HepG2 (cell line): ENCODE data around the gene INPP5E. TPM values are rescaled to one million over a fixed set of nuclear protein-coding genes. Genes with fewer than 3 reads are reported as not detected.

Source experiments
- CBFB ChIP-seq: sonication (generic); formaldehyde crosslinking; IDR thresholded peaks from 2 replicates; pipeline ENCODE4 v1.4.0; 2020; ENCODE audit warnings: missing genetic modification reagents
- KDM5B ChIP-seq: sonication (generic); formaldehyde crosslinking; IDR thresholded peaks from 2 replicates; pipeline ENCODE4 v1.4.0; 2020; ENCODE audit warnings: missing genetic modification reagents, mild to moderate bottlenecking, borderline replicate concordance
- SMC3 ChIP-seq: IDR thresholded peaks from 2 replicates; pipeline ENCODE4 v1.6.1; 2011; ENCODE audit warnings: low read length, improper control_type of control experiment
- SP2 ChIP-seq: sonication (generic); formaldehyde crosslinking; IDR thresholded peaks from 2 replicates; pipeline ENCODE4 v1.5.1; 2020; ENCODE audit warnings: mild to moderate bottlenecking, missing genetic modification reagents
- ZNF20 ChIP-seq: sonication (generic); formaldehyde crosslinking; IDR thresholded peaks from 2 replicates; pipeline ENCODE4 v1.4.0; 2020; ENCODE audit warnings: mild to moderate bottlenecking, moderate library complexity, missing genetic modification reagents
- ZNF432 ChIP-seq: sonication (generic); formaldehyde crosslinking; IDR thresholded peaks from 2 replicates; pipeline ENCODE4 v1.5.0; 2020; ENCODE audit warnings: missing genetic modification reagents, mild to moderate bottlenecking, borderline replicate concordance
- ZNF510 ChIP-seq: sonication (generic); formaldehyde crosslinking; IDR thresholded peaks from 2 replicates; pipeline ENCODE4 v1.4.0; 2020; ENCODE audit warnings: low read depth, mild to moderate bottlenecking, missing genetic modification reagents
- ZNF672 ChIP-seq: sonication (generic); formaldehyde crosslinking; IDR thresholded peaks from 2 replicates; pipeline ENCODE4 v1.8.1; 2022; ENCODE audit warnings: missing genetic modification reagents
- ZSCAN12 ChIP-seq: sonication (generic); formaldehyde crosslinking; IDR thresholded peaks from 2 replicates; pipeline ENCODE4 v1.9.0; 2021; ENCODE audit warnings: mild to moderate bottlenecking, missing genetic modification reagents
- polyA plus RNA-seq, 8 experiments: library from polyadenylated mRNA; depleted of rRNA in 3 of 8; stranded (reverse) in 7 of 8; unstranded in 1 of 8; fragments of >200 nt; fragmentation: Illumina TruSeq in 4 of 8; extraction: Trizol in 4 of 8; gene quantifications; 2 replicates each; pipeline versions ENCODE4 v1.2.1 to v1.2.3, GENCODE V29; 2011 to 2016; ENCODE audit warnings: low read depth in 4 of 8, missing spikeins in 1 of 8, mixed read lengths in 1 of 8; ENCODE audit not compliant: insufficient read depth in 1 of 8
- total RNA-seq, 5 experiments: library from RNA; depleted of rRNA; stranded (reverse); fragments of >200 nt; fragmentation: Illumina TruSeq; extraction: Trizol; gene quantifications; 2 replicates each; pipeline ENCODE4 v1.2.3, GENCODE V29; 2016; ENCODE audit warnings: low read depth in 1 of 5
- TF ChIP-seq, protein P1 (sequence below): sonication (generic); formaldehyde crosslinking; IDR thresholded peaks from 2 replicates; pipeline ENCODE4 v1.9.0; 2021; ENCODE audit warnings: missing genetic modification reagents, borderline replicate concordance
- TF ChIP-seq, protein P2 (sequence below): sonication (generic); formaldehyde crosslinking; IDR thresholded peaks from 2 replicates; pipeline ENCODE4 v1.4.0; 2020; ENCODE audit warnings: missing genetic modification reagents
- TF ChIP-seq, protein P3 (sequence below): sonication (generic); formaldehyde crosslinking; IDR thresholded peaks from 2 replicates; pipeline ENCODE4 v1.4.0; 2020; ENCODE audit warnings: missing genetic modification reagents
- TF ChIP-seq, protein P4 (sequence below): sonication (generic); formaldehyde crosslinking; IDR thresholded peaks from 2 replicates; pipeline ENCODE4 v1.5.0; 2020; ENCODE audit warnings: missing genetic modification reagents
- TF ChIP-seq, protein P5 (sequence below): sonication (generic); formaldehyde crosslinking; conservative IDR thresholded peaks from 2 replicates; pipeline ENCODE4 v1.8.0; 2022; ENCODE audit warnings: missing genetic modification reagents
- TF ChIP-seq, protein P6 (sequence below): sonication (generic); formaldehyde crosslinking; IDR thresholded peaks from 2 replicates; pipeline ENCODE4 v1.5.0; 2020; ENCODE audit warnings: missing genetic modification reagents
- TF ChIP-seq, protein P7 (sequence below): sonication (generic); formaldehyde crosslinking; IDR thresholded peaks from 2 replicates; pipeline ENCODE4 v1.4.0; 2020; ENCODE audit warnings: missing genetic modification reagents, borderline replicate concordance

Gene INPP5E
- total and polyA plus RNA-seq, 2 of the 13 experiments (the other 11 are each of a cell fraction or from before 2014, with no cell fraction given) = 5.5 TPM

DNA sequence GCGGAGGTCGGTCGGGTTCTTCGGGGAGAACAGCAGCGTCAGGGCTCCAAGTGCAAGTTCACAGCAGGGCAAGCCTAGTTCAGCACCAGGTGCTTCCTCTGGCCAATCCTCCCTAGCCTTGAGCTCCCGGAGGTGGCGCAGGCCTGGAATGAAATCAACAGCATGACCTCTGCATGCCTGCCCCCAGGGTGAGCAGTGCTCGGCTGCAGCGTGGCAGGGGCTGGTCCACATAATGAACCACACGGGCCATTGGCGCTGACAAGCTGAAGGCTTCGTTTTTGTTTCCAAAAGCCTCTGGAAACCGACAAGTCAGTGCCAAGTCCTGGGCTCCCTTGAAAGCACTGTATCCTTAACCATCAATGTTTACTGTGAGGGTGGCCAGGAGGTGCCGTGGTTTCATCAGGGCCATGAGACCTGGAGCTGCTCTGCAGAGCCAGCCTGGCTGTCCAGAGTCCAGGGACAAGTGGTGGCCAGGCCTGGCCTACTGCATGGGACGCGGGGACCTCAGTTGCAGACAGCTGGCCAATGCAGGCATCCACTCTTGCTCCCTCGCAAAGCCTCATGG, 2.1 kb upstream of the INPP5E start (continued):
- TF ChIP-seq, protein P1, sequence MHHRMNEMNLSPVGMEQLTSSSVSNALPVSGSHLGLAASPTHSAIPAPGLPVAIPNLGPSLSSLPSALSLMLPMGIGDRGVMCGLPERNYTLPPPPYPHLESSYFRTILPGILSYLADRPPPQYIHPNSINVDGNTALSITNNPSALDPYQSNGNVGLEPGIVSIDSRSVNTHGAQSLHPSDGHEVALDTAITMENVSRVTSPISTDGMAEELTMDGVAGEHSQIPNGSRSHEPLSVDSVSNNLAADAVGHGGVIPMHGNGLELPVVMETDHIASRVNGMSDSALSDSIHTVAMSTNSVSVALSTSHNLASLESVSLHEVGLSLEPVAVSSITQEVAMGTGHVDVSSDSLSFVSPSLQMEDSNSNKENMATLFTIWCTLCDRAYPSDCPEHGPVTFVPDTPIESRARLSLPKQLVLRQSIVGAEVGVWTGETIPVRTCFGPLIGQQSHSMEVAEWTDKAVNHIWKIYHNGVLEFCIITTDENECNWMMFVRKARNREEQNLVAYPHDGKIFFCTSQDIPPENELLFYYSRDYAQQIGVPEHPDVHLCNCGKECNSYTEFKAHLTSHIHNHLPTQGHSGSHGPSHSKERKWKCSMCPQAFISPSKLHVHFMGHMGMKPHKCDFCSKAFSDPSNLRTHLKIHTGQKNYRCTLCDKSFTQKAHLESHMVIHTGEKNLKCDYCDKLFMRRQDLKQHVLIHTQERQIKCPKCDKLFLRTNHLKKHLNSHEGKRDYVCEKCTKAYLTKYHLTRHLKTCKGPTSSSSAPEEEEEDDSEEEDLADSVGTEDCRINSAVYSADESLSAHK (CRISPR knock-in tag) = no peak
- no peak for TF ChIP-seq ZSCAN12 (CRISPR knock-in tag)
- TF ChIP-seq SP2 (CRISPR knock-in tag) = no peak
- TF ChIP-seq, protein P2, sequence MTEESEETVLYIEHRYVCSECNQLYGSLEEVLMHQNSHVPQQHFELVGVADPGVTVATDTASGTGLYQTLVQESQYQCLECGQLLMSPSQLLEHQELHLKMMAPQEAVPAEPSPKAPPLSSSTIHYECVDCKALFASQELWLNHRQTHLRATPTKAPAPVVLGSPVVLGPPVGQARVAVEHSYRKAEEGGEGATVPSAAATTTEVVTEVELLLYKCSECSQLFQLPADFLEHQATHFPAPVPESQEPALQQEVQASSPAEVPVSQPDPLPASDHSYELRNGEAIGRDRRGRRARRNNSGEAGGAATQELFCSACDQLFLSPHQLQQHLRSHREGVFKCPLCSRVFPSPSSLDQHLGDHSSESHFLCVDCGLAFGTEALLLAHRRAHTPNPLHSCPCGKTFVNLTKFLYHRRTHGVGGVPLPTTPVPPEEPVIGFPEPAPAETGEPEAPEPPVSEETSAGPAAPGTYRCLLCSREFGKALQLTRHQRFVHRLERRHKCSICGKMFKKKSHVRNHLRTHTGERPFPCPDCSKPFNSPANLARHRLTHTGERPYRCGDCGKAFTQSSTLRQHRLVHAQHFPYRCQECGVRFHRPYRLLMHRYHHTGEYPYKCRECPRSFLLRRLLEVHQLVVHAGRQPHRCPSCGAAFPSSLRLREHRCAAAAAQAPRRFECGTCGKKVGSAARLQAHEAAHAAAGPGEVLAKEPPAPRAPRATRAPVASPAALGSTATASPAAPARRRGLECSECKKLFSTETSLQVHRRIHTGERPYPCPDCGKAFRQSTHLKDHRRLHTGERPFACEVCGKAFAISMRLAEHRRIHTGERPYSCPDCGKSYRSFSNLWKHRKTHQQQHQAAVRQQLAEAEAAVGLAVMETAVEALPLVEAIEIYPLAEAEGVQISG = peak; percentile 80; the same call in 1 of the 2 replicates
- TF ChIP-seq SMC3 = no peak
- TF ChIP-seq ZNF20 (CRISPR knock-in tag) = no peak
- TF ChIP-seq, protein P3, sequence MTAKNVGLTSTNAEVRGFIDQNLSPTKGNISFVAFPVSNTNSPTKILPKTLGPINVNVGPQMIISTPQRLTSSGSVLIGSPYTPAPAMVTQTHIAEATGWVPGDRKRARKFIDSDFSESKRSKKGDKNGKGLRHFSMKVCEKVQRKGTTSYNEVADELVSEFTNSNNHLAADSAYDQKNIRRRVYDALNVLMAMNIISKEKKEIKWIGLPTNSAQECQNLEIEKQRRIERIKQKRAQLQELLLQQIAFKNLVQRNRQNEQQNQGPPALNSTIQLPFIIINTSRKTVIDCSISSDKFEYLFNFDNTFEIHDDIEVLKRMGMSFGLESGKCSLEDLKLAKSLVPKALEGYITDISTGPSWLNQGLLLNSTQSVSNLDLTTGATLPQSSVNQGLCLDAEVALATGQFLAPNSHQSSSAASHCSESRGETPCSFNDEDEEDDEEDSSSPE (CRISPR knock-in tag) = no peak
- TF ChIP-seq, protein P4, sequence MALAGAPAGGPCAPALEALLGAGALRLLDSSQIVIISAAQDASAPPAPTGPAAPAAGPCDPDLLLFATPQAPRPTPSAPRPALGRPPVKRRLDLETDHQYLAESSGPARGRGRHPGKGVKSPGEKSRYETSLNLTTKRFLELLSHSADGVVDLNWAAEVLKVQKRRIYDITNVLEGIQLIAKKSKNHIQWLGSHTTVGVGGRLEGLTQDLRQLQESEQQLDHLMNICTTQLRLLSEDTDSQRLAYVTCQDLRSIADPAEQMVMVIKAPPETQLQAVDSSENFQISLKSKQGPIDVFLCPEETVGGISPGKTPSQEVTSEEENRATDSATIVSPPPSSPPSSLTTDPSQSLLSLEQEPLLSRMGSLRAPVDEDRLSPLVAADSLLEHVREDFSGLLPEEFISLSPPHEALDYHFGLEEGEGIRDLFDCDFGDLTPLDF (CRISPR knock-in tag) = no peak
- TF ChIP-seq, protein P5, sequence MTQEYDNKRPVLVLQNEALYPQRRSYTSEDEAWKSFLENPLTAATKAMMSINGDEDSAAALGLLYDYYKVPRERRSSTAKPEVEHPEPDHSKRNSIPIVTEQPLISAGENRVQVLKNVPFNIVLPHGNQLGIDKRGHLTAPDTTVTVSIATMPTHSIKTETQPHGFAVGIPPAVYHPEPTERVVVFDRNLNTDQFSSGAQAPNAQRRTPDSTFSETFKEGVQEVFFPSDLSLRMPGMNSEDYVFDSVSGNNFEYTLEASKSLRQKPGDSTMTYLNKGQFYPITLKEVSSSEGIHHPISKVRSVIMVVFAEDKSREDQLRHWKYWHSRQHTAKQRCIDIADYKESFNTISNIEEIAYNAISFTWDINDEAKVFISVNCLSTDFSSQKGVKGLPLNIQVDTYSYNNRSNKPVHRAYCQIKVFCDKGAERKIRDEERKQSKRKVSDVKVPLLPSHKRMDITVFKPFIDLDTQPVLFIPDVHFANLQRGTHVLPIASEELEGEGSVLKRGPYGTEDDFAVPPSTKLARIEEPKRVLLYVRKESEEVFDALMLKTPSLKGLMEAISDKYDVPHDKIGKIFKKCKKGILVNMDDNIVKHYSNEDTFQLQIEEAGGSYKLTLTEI = no peak
- TF ChIP-seq, protein P6, sequence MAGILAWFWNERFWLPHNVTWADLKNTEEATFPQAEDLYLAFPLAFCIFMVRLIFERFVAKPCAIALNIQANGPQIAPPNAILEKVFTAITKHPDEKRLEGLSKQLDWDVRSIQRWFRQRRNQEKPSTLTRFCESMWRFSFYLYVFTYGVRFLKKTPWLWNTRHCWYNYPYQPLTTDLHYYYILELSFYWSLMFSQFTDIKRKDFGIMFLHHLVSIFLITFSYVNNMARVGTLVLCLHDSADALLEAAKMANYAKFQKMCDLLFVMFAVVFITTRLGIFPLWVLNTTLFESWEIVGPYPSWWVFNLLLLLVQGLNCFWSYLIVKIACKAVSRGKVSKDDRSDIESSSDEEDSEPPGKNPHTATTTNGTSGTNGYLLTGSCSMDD (CRISPR knock-in tag) = no peak
- TF ChIP-seq KDM5B (CRISPR knock-in tag) = no peak
- TF ChIP-seq CBFB (CRISPR knock-in tag) = no peak
- TF ChIP-seq ZNF432 (CRISPR knock-in tag) = no peak
- no peak for TF ChIP-seq ZNF672 (CRISPR knock-in tag)
- no peak for TF ChIP-seq ZNF510 (CRISPR knock-in tag)
- TF ChIP-seq, protein P7, sequence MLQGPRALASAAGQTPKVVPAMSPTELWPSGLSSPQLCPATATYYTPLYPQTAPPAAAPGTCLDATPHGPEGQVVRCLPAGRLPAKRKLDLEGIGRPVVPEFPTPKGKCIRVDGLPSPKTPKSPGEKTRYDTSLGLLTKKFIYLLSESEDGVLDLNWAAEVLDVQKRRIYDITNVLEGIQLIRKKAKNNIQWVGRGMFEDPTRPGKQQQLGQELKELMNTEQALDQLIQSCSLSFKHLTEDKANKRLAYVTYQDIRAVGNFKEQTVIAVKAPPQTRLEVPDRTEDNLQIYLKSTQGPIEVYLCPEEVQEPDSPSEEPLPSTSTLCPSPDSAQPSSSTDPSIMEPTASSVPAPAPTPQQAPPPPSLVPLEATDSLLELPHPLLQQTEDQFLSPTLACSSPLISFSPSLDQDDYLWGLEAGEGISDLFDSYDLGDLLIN = no peak
